Smooth muscle cell of the umbilical artery (primary cell): ENCODE results near the gene DENND11. TPM values are rescaled to one million over a fixed set of nuclear protein-coding genes. Genes with fewer than 3 reads are reported as not detected.

ENCODE experiments used
- total RNA-seq: library from RNA; depleted of rRNA; stranded (reverse); fragments of >200 nt; gene quantifications from 2 replicates; pipeline ENCODE4 v1.2.3, GENCODE V29; 2014

DENND11 gene
- total RNA-seq = 6.8 and 7.7 TPM in 2 replicates

GRCh38 chr7:141702047-141702567 is at the start of gene DENND11:
Gene DENND11 (minus strand): TSS chr7:141702166. CDS start chr7:141702153, 13 bp downstream.

GRCh38 chr7:141737836-141738591 is 36.0 kb upstream of the DENND11 start, which contains the start of gene SSBP1:
Gene SSBP1 (plus strand): TSS chr7:141738358. CDS start chr7:141739167, 809 bp downstream.

GRCh38 chr7:141708351-141708750 is 6.4 kb upstream of the DENND11 start, which contains the start of gene WEE2:
Gene WEE2 (plus strand): TSS chr7:141708353. CDS start chr7:141708759, 406 bp downstream.

Other genes starting within 250 kb of the DENND11 start
- gene AGK, start 150.8 kb downstream of the DENND11 start, total RNA-seq = 23.8 and 35.0 TPM in 2 replicates
- gene WEE2, start 6.2 kb upstream of the DENND11 start, total RNA-seq = not detected in 2 replicates
- gene SSBP1, start 36.2 kb upstream of the DENND11 start, total RNA-seq = 125 and 132 TPM in 2 replicates
- gene TAS2R3, start 61.9 kb upstream of the DENND11 start, total RNA-seq = 1.2 and 2.5 TPM in 2 replicates
- gene TAS2R4, start 74.5 kb upstream of the DENND11 start, total RNA-seq = 1.2 and 1.4 TPM in 2 replicates
- 1.2 and 1.5 TPM in 2 replicates for gene TAS2R5, start 88.1 kb upstream of the DENND11 start, total RNA-seq
- not detected in 2 replicates for gene PRSS37, start 139.3 kb upstream of the DENND11 start, total RNA-seq
- gene OR9A4, start 214.2 kb upstream of the DENND11 start, total RNA-seq = not detected in 2 replicates
- not detected in 2 replicates for gene CLEC5A, start 244.8 kb upstream of the DENND11 start, total RNA-seq